NB4 (cell line): Measurements from ENCODE around the gene NGLY1.

Source experiments
- DNase-seq: peaks from one replicate; pipeline ENCODE4 v3.0.0; 2010; ENCODE audit warnings: low read depth
- H3K4me3 ChIP-seq: one replicate; pipeline ENCODE4 v1.5.1; 2011; ENCODE audit warnings: mild to moderate bottlenecking, low read depth, low read length, moderate library complexity
- MYC ChIP-seq: IDR thresholded peaks from 2 replicates; pipeline ENCODE4 v1.6.1; 2011; ENCODE audit warnings: low read depth, low read length
- POLR2A ChIP-seq: IDR thresholded peaks from 2 replicates; pipeline ENCODE4 v1.6.1; 2011; ENCODE audit warnings: mild to moderate bottlenecking; ENCODE audit not compliant: insufficient read length; ENCODE audit errors: extremely low read depth
- TF ChIP-seq, protein P1 (sequence below): IDR thresholded peaks from one replicate; pipeline ENCODE4 v1.5.1; 2012; ENCODE audit warnings: low read depth, low read length
- TF ChIP-seq, protein P2 (sequence below): IDR thresholded peaks from 2 replicates; pipeline ENCODE4 v1.6.1; 2011; ENCODE audit warnings: low read depth, low read length

NGLY1 gene

GRCh38 chr3:25678581-25678980 lies 104.7 kb downstream of the NGLY1 start:
- TF ChIP-seq POLR2A (no peak), MYC (no peak)
- TF ChIP-seq, protein P1, sequence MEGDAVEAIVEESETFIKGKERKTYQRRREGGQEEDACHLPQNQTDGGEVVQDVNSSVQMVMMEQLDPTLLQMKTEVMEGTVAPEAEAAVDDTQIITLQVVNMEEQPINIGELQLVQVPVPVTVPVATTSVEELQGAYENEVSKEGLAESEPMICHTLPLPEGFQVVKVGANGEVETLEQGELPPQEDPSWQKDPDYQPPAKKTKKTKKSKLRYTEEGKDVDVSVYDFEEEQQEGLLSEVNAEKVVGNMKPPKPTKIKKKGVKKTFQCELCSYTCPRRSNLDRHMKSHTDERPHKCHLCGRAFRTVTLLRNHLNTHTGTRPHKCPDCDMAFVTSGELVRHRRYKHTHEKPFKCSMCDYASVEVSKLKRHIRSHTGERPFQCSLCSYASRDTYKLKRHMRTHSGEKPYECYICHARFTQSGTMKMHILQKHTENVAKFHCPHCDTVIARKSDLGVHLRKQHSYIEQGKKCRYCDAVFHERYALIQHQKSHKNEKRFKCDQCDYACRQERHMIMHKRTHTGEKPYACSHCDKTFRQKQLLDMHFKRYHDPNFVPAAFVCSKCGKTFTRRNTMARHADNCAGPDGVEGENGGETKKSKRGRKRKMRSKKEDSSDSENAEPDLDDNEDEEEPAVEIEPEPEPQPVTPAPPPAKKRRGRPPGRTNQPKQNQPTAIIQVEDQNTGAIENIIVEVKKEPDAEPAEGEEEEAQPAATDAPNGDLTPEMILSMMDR = no peak
- TF ChIP-seq, protein P2, sequence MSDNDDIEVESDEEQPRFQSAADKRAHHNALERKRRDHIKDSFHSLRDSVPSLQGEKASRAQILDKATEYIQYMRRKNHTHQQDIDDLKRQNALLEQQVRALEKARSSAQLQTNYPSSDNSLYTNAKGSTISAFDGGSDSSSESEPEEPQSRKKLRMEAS = no peak
- DNase-seq = no peak
- H3K4me3 ChIP-seq = no peak overlapping the region

GRCh38 chr3:25677121-25677520 lies 106.1 kb downstream of the NGLY1 start:
- TF ChIP-seq MYC = no peak
- TF ChIP-seq POLR2A = no peak
- TF ChIP-seq, protein P2 = no peak
- TF ChIP-seq, protein P1 = no peak
- H3K4me3 ChIP-seq = no peak overlapping the region

GRCh38 chr3:25674670-25675069 lies 108.6 kb downstream of the NGLY1 start:
- no peak overlapping the region for H3K4me3 ChIP-seq
- no peak for TF ChIP-seq POLR2A
- TF ChIP-seq, protein P1 = no peak
- TF ChIP-seq, protein P2 = no peak
- TF ChIP-seq MYC = no peak
- no peak for DNase-seq

More at GRCh38 chr3:25677121-25677520, 106.1 kb downstream of the NGLY1 start:
- no peak for DNase-seq

DNA sequence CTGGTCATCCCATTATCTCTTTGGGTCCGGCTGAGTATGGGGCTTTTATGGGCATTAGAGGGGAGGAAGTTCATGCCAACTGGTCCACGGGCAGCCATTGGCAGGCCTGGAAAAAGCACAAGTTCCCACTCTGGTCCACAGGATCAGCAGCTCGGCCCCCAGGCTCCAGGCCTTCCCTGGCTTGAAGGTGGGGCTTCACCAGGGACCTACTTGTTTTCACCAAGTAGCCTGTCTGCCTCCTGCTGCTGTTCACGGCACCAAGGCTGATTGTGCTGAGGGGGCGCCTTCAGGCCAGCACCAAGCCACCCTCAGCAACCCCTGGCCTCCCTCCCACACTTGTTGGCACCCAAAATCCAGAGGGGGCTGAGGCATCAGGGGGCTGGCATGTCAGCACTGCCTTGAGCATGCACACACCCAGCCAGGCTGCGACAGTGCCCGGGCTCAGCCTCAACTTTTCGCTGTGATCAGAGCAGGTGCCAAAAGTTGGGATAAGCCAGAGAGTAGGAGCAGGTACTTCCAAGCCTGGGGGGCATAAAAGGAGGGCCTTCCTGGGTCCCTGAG lies 109.4 kb downstream of the NGLY1 start:
- no peak for DNase-seq
- TF ChIP-seq, protein P2 = no peak
- TF ChIP-seq POLR2A (no peak), MYC (no peak)
- TF ChIP-seq, protein P1 = no peak
- H3K4me3 ChIP-seq = no peak overlapping the region
